GM23338 (cell line): ENCODE data around the gene PTCD2. TPM values are rescaled to one million over a fixed set of nuclear protein-coding genes. Genes with fewer than 3 reads are reported as not detected.

Experiments
- ATAC-seq: fragments of 200-7000 bp; cut with Tn5 transposase; 3 replicates; pipeline ENCODE4 v1.9.1; 2020
- DNase-seq: peaks from one replicate; pipeline ENCODE4 v3.0.0-alpha.2; 2015; ENCODE audit warnings: low spot score
- H2AFZ ChIP-seq: fragments of 200-600 bp; sonication (generic); 2 replicates; pipeline ENCODE4 v1.8.0; 2016; ENCODE audit warnings: antibody characterized with exemption, mild to moderate bottlenecking, moderate library complexity
- H3F3A ChIP-seq: fragments of 200-600 bp; sonication (generic); replicated peaks from 2 replicates; pipeline ENCODE4 v1.8.0; 2017; ENCODE audit warnings: antibody characterized with exemption, mixed run types, low read depth
- H3K27ac ChIP-seq: fragments of 200-600 bp; sonication (generic); 2 replicates; pipeline ENCODE4 v1.6.1; 2016; ENCODE audit warnings: low read depth
- H3K27me3 ChIP-seq: fragments of 200-600 bp; sonication (generic); 2 replicates; pipeline ENCODE4 v1.8.0; 2016; ENCODE audit warnings: mild to moderate bottlenecking, mixed run types, moderate library complexity; ENCODE audit not compliant: insufficient read depth
- H3K36me3 ChIP-seq: fragments of 200-600 bp; sonication (generic); 2 replicates; pipeline ENCODE4 v1.8.0; 2016; ENCODE audit warnings: mild to moderate bottlenecking; ENCODE audit not compliant: insufficient read depth
- H3K4me1 ChIP-seq: fragments of 200-600 bp; sonication (generic); 2 replicates; pipeline ENCODE4 v1.8.0; 2016; ENCODE audit warnings: mild to moderate bottlenecking, moderate library complexity; ENCODE audit not compliant: insufficient read depth
- H3K4me2 ChIP-seq: fragments of 200-600 bp; sonication (generic); 2 replicates; pipeline ENCODE4 v1.7.1; 2017; ENCODE audit warnings: mixed run types
- H3K4me3 ChIP-seq: fragments of 200-600 bp; sonication (generic); 2 replicates; pipeline ENCODE4 v1.6.1; 2016; ENCODE audit warnings: mixed run types
- H3K79me2 ChIP-seq: fragments of 200-600 bp; sonication (generic); replicated peaks from 2 replicates; pipeline ENCODE4 v1.8.0; 2017; ENCODE audit warnings: mild to moderate bottlenecking; ENCODE audit not compliant: insufficient read depth
- H3K9me2 ChIP-seq: fragments of 200-600 bp; sonication (generic); 2 replicates; pipeline ENCODE4 v1.8.0; 2017; ENCODE audit not compliant: insufficient read depth
- H4K20me1 ChIP-seq: fragments of 200-600 bp; sonication (generic); replicated peaks from 2 replicates; pipeline ENCODE4 v1.8.0; 2017; ENCODE audit warnings: mild to moderate bottlenecking; ENCODE audit not compliant: insufficient read depth
- H3K27ac Mint-ChIP-seq: 2 replicates; pipeline ENCODE4 v1.8.0; 2020; ENCODE audit warnings: inconsistent platforms, mild to moderate bottlenecking, moderate library complexity, mixed read lengths
- H3K27me3 Mint-ChIP-seq: 3 replicates; pipeline ENCODE4 v1.8.0; 2022; ENCODE audit warnings: low read depth, mild to moderate bottlenecking, moderate library complexity, mixed read lengths, inconsistent platforms; ENCODE audit not compliant: insufficient read depth, poor library complexity
- H3K36me3 Mint-ChIP-seq: 3 replicates; pipeline ENCODE4 v1.8.0; 2021; ENCODE audit warnings: low read depth, mild to moderate bottlenecking, inconsistent platforms, moderate library complexity, mixed read lengths
- H3K4me1 Mint-ChIP-seq: 3 replicates; pipeline ENCODE4 v1.8.0; 2020; ENCODE audit warnings: mild to moderate bottlenecking, inconsistent platforms, mixed read lengths
- H3K4me3 Mint-ChIP-seq: 3 replicates; pipeline ENCODE4 v1.8.0; 2021; ENCODE audit warnings: moderate library complexity, mild to moderate bottlenecking, inconsistent platforms, mixed read lengths
- H3K9me3 Mint-ChIP-seq: 3 replicates; pipeline ENCODE4 v1.8.0; 2020; ENCODE audit warnings: moderate library complexity, mild to moderate bottlenecking, inconsistent platforms, mixed read lengths
- CTCF ChIP-seq, 2 experiments: fragments of 200-600 bp in 1 of 2; sonication (generic) in 1 of 2; conservative IDR thresholded peaks; 2 replicates each; pipeline versions ENCODE4 v1.5.1 to v1.6.1; 2016 to 2017; ENCODE audit warnings: antibody characterized with exemption in 2 of 2, low read depth in 2 of 2, mild to moderate bottlenecking in 2 of 2, moderate library complexity in 1 of 2
- REST ChIP-seq: IDR thresholded peaks from one replicate; pipeline ENCODE4 v1.6.1; 2018; ENCODE audit warnings: antibody characterized with exemption; ENCODE audit not compliant: unreplicated experiment
- polyA plus RNA-seq: library from polyadenylated mRNA; unstranded; fragments of >200 nt; fragmentation: Nextera tagmentation; extraction: Ambion mirVana; gene quantifications from 2 replicates; pipeline ENCODE4 v1.2.1, GENCODE V29; 2016
- total RNA-seq: library from RNA; depleted of rRNA; stranded (reverse); fragments of >200 nt; shearing (Covaris generic); gene quantifications from 2 replicates; pipeline ENCODE4 v1.2.3, GENCODE V29; 2014
- TF ChIP-seq, protein P1 (sequence below): fragments of 250-450 bp; sonication (Bioruptor Pico); IDR thresholded peaks from 2 replicates; pipeline ENCODE4 v1.5.0; 2020; ENCODE audit warnings: mild to moderate bottlenecking, moderate library complexity

The PTCD2 gene
- total and polyA plus RNA-seq, 2 experiments from 2014 or later: 8.8 to 14.5 TPM

DNA sequence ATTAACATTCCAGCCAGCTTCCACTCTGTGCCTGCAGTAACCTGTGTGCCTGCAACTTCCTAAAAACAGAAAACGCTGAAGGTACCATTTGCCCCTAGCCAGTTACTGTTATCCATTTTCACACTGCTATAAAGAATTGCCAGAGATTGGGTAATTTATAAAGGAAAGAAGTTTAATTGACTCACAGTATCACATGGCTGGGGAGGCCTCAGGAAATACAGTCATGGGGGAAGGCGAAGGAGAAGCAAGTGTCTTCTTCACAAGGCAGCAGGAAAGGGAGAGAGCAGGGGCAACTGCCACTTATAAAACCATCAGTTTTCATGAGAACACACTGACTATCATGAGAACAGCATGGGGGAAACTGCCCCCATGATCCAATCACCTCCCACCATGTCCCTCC, 31.2 kb downstream of the PTCD2 start (continued):
- TF ChIP-seq, protein P1, sequence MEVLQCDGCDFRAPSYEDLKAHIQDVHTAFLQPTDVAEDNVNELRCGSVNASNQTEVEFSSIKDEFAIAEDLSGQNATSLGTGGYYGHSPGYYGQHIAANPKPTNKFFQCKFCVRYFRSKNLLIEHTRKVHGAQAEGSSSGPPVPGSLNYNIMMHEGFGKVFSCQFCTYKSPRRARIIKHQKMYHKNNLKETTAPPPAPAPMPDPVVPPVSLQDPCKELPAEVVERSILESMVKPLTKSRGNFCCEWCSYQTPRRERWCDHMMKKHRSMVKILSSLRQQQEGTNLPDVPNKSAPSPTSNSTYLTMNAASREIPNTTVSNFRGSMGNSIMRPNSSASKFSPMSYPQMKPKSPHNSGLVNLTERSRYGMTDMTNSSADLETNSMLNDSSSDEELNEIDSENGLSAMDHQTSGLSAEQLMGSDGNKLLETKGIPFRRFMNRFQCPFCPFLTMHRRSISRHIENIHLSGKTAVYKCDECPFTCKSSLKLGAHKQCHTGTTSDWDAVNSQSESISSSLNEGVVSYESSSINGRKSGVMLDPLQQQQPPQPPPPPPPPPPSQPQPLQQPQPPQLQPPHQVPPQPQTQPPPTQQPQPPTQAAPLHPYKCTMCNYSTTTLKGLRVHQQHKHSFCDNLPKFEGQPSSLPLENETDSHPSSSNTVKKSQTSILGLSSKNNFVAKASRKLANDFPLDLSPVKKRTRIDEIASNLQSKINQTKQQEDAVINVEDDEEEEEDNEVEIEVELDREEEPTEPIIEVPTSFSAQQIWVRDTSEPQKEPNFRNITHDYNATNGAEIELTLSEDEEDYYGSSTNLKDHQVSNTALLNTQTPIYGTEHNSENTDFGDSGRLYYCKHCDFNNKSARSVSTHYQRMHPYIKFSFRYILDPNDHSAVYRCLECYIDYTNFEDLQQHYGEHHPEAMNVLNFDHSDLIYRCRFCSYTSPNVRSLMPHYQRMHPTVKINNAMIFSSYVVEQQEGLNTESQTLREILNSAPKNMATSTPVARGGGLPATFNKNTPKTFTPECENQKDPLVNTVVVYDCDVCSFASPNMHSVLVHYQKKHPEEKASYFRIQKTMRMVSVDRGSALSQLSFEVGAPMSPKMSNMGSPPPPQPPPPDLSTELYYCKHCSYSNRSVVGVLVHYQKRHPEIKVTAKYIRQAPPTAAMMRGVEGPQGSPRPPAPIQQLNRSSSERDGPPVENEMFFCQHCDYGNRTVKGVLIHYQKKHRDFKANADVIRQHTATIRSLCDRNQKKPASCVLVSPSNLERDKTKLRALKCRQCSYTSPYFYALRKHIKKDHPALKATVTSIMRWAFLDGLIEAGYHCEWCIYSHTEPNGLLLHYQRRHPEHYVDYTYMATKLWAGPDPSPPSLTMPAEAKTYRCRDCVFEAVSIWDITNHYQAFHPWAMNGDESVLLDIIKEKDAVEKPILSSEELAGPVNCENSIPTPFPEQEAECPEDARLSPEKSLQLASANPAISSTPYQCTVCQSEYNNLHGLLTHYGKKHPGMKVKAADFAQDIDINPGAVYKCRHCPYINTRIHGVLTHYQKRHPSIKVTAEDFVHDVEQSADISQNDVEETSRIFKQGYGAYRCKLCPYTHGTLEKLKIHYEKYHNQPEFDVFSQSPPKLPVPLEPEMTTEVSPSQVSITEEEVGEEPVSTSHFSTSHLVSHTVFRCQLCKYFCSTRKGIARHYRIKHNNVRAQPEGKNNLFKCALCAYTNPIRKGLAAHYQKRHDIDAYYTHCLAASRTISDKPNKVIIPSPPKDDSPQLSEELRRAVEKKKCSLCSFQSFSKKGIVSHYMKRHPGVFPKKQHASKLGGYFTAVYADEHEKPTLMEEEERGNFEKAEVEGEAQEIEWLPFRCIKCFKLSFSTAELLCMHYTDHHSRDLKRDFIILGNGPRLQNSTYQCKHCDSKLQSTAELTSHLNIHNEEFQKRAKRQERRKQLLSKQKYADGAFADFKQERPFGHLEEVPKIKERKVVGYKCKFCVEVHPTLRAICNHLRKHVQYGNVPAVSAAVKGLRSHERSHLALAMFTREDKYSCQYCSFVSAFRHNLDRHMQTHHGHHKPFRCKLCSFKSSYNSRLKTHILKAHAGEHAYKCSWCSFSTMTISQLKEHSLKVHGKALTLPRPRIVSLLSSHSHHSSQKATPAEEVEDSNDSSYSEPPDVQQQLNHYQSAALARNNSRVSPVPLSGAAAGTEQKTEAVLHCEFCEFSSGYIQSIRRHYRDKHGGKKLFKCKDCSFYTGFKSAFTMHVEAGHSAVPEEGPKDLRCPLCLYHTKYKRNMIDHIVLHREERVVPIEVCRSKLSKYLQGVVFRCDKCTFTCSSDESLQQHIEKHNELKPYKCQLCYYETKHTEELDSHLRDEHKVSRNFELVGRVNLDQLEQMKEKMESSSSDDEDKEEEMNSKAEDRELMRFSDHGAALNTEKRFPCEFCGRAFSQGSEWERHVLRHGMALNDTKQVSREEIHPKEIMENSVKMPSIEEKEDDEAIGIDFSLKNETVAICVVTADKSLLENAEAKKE: no peak

GRCh38 chr5:72352616-72353015, 32.4 kb downstream of the PTCD2 start:
- H3K9me3 Mint-ChIP-seq: no peaks in the 10 kb centered on the region
- no peaks in the 10 kb centered on the region for H3K27me3 ChIP-seq
- no peak for TF ChIP-seq CTCF (conservative IDR thresholded peaks at IDR 0.05; ENCODE audit: low read depth in 2 of 2)
- TF ChIP-seq REST: no peak
- TF ChIP-seq, protein P1: no peak

More at GRCh38 chr5:72352616-72353015, 32.4 kb downstream of the PTCD2 start:
- H3F3A ChIP-seq: no peaks in the 10 kb centered on the region
- no peak for DNase-seq
- H3K36me3 ChIP-seq: no peaks in the 10 kb centered on the region
- Mint-ChIP-seq H3K4me1 (peaks cover 7% of the 10 kb centered on the region; the same call in 2 of the 3 replicates), H3K36me3 (no peaks in the 10 kb centered on the region), H3K27ac (no peak overlapping the region), H3K4me3 (no peak overlapping the region), H3K27me3 (peaks cover 1% of the 10 kb centered on the region)
- no peaks in the 10 kb centered on the region for H3K4me1 ChIP-seq
- no peak overlapping the region for H3K4me3 ChIP-seq
- no peaks in the 10 kb centered on the region for H3K9me2 ChIP-seq
- ATAC-seq: no peak
- no peak overlapping the region for H3K4me2 ChIP-seq
- H4K20me1 ChIP-seq: no peaks in the 10 kb centered on the region
- no peak overlapping the region for H2AFZ ChIP-seq
- no peaks in the 10 kb centered on the region for H3K79me2 ChIP-seq
- no peak overlapping the region for H3K27ac ChIP-seq
